T-helper 22 cell (primary cell): ENCODE results near the gene ADRA2C.

Experiments
- DNase-seq: peaks from one replicate; pipeline ENCODE4 v3.0.0-alpha.2; 2020; ENCODE audit warnings: low read depth

Gene ADRA2C

GRCh38 chr4:3733195-3733594, 33.0 kb upstream of the ADRA2C start:
- no peak for DNase-seq

- DNase-seq, result no peak
These were observed 31.0 kb upstream of the ADRA2C start for GRCh38 chr4:3735196-3735595.

- no peak for DNase-seq
These were observed 29.9 kb upstream of the ADRA2C start for GRCh38 chr4:3736290-3736689.

- no peak for DNase-seq
These were observed 29.4 kb upstream of the ADRA2C start for GRCh38 chr4:3736806-3737205.

- no peak for DNase-seq
These were observed 26.6 kb upstream of the ADRA2C start for GRCh38 chr4:3739577-3739976.

DNA sequence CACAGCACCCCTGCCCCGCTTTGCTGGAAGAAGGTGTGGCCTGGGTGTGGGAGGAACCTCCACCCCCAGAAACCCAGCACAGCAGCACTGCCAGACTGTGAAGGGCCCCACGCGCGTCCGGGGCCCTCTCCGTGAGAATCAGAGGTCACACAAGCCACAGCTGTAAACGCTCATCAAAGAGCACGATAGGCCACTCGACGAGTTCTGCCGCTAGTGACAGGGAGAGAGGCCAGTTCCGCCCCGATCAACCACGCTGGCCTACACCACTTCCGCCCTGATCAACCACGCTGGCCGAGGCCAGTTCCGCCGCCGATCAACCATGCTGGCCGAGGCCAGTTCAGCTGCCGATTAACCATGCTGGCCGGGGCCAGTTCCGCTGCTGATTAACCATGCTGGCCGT, 25.9 kb upstream of the ADRA2C start:
- no peak for DNase-seq

DNA sequence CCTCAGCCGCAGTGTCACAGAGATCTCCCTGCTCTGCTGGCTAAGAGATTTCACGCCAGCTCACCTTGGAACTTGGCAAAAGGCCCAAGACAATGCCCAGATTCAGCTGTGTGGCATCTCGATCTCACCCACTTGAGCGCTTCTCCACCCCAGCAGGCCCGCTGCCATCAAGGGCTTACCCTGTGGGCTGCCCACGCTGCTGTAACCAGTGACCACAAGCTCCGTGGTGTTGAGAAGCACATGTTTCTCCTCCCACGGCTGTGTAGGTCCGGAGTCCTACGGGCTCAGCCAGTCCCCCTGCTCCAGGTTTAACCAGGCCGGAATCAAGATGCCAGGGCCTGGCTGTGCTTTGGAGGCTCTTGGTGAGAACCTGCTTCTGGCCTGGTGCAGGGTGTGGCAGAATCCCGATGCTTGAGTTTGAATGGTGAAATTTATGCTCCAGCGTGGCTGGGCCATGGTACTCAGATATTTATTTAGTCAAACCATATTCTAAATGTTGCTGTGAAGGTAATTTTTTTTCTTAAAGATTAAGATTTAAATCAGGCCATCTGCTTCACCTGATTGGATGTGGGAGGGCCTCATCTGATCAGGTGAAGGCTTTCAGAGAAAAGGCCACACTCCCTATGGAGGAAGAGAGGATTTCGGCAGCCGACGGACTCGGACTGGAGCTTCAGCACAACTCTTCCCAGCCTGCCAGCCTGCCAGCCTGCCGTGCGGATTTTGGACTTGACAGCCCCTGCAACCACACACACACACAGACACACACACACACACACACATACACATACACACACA, 24.8 kb upstream of the ADRA2C start:
- no peak for DNase-seq

- no peak for DNase-seq
These were observed 23.6 kb upstream of the ADRA2C start for GRCh38 chr4:3742610-3743009.

DNA sequence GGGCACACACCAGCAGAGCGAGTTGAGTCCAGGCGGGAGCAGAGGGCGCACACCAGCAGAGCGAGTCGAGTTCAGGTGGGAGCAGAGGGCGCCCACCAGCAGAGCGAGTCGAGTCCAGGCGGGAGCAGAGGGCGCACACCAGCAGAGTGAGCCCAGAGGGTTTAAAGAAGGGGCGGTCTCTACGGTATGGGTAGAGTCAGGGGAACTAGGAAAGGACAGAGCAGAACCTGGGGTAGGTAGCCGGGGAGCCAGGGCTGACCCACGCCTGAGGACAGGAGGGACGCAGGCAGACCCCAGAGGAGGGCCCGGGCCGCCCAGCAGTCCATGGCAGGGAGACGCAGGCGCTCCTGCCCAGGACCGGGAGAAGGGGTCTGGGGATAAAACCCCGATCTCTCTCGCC, 22.0 kb upstream of the ADRA2C start:
- DNase-seq, result no peak

DNA sequence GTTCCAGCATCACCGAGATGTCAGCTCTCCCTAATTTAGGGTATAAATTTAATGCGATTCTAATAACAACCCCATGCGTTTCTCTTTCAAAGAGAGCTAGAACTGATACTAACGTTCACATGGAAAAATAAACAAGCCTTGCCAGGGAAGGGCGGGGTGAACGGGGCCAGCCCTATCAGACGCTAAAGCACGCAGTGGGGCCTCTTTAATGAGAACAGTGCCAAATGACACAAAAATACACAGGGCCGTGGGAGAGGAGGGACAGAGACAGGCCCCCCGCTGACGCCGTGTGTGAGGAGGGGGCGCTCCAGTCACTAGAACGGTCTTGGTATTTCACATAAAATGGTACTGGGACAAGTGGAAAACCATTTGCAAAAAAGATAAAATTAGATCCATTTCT, 21.3 kb upstream of the ADRA2C start:
- no peak for DNase-seq

DNA sequence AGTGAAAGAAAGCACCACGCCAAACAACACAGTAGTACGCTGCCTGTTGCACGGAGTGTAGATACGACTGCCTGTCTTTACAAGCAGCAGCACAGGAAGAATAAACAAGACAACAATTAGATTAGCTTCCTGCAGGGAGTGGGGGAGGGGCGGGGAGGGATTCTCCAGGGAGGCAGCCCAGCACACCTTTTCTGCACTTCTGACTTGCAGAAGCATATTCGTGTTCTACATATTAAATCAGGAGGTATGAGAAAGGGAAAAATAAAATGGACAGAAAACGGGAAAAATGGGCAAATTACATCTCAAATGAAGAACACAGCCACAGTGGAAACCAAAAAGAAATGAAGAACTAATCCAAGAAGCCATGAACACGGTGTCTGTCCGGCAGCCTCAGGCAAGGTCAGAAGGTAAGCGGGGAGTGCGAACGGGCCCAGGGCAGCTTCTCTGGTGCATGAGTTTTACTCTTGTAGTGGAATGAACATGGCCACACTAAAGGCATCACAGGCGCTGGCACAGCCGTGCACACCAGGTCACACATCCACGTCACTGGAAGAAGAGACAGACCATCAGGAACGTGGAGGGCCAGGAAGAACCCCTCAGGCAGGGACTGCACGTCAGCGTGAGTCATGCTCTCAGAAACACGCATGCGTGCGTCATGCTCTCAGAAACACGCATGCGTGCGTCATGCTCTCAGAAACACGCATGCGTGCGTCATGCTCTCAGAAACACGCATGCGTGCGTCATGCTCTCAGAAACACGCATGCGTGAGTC, 20.1 kb upstream of the ADRA2C start:
- no peak for DNase-seq

DNA sequence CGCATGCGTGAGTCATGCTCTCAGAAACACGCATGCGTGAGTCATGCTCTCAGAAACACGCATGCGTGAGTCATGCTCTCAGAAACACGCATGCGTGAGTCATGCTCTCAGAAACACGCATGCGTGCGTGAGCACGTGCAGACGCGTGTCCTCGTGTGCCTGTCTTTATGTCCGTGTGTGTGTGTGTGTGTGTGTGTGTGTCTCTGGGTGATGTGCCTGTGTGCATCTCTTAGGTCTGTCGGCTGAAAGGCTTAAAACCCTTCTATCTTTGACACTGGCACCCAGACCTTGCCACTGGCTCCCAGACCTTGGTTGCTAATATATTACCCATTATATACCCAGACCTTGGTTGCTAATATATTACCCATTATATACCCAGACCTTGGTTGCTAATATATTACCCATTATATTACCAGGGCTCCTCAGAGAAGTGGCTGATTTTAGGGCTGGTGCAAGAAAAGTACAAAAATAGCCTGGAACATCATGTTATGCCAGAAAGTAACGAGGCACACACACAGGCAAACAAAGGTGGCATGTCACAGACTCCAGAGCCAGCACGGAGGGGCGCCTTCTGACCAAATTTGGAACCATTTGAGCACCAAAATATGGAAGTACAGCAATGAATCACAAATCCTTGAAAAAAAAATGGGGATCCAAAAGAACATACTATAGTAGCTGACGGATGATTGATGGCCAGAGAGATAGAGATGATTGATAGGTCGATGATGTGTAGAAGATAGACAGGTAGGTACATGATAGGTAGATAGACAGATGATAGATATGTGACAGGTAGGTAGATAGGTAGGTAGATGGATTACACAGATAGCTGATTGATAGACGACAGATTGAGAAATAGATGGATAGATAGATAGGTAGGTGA, 19.2 kb upstream of the ADRA2C start:
- no peak for DNase-seq

DNA sequence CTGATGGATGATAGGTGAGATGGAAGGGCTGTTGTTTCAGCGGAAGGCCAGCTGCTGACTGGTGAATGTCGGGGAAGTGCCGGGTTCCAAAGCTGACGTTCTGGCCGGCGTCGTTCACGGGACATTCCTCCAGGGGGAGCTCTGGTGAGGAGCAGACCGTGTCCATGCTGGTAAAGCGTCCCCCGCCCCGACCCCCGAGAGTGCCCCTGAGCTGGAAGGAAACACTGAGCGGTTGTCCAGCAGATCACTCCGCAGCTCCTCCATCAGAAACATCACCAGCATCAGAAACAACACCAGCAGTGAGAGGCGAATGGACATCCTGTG, 18.6 kb upstream of the ADRA2C start:
- no peak for DNase-seq

DNA sequence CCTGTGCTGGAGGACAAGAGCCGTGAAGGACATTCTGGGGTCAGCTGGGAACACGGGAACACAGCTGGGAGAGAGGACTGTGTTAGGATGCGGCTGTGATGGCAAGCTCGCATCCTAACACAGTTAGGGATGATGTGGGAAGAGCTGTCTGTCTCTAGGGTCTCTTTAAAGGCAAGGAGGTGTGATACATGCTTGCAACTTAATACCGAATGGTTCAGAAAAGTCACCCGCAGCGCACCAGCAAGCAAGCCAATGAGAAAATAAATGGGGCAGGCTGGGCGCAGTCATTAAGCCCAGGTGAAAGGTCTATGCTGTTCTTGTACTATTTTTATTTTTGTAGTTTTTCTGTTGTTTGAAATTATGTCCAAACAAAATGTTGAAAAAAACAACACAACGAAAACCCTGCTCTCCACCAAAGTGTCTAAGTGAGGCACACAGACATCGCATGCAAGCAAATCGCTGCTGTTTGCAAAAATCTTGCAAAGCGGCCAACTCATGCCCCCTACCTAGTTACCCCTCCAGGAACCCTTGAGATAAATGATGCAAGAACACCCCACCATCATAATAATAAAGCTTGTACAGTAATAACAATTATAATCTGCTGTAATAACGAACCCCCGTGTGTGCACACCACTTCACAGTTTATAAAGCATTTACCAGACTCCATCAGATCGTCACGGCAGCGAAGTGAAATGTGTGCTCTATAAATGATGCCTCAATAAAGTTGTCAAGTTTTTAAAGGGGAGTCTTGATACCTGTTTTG, 17.9 kb upstream of the ADRA2C start:
- DNase-seq, result no peak

GRCh38 chr4:3749081-3749480, 17.1 kb upstream of the ADRA2C start:
- no peak for DNase-seq

GRCh38 chr4:3750334-3750733, 15.9 kb upstream of the ADRA2C start:
- no peak for DNase-seq

DNA sequence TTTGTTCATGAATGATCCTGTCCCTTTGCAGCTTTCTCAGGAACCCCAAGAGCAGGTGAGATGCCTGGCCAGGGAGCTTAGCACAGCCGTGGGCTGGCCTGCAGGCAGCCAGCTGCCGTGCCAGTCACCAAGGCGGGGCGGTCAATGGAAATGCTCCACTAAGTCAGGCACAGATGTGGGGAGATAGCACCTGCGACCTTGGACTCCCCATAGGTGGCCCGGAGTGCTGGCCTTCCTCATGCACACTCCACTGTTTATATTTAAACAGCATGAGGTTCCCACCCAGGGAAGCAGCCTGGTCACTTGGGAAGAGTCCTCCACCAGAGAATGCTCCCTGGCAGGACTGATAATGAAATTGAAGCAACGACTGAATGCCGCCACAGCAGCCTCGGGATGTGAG, 14.2 kb upstream of the ADRA2C start:
- DNase-seq, result no peak

DNA sequence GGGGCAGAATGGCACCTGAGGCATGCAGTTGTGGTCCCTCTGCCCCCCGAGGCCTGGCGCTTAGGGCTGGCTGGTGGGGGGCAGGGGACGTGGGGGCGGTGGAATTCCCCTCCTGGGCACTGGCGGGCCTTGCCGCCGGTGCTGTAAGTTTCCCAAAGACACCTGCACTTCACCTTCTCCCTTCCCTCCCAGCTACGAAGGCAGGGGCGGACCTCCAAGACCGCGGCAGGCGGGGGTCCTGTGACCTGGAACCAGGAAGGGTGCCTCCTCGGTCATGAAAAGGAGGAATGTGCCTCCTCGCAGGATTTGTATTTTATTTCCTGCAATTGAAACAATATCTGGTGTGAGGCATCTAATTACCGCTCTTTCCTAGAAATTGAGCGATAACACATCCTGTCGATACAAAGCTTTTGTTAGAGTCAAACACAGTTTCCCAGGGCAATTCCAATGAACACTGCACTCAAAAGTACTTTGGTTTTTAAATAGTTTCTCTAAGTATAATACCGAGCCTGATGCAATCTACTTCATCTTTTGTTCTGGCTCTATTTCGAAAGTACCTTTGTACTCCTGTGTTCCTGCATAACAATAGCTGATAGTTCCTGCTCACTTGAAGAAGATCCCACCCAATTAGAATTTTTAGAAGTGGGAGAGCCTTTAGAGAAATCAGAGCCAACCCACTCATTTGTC, 12.3 kb upstream of the ADRA2C start:
- DNase-seq, result no peak

- no peak for DNase-seq
These were observed 9.7 kb upstream of the ADRA2C start for GRCh38 chr4:3756343-3757059.

GRCh38 chr4:3759236-3759635, 6.9 kb upstream of the ADRA2C start:
- DNase-seq, result no peak

GRCh38 chr4:3760346-3760745, 5.8 kb upstream of the ADRA2C start:
- DNase-seq, result no peak
